CD4-positive, alpha-beta T cell treated with Interleukin-12 subunit alpha and Interleukin-12 subunit beta, for 1 hour (primary cell): ENCODE measurements around the gene C9orf85.
"Not testable (repeated sequence)": the region's sequence is repeated elsewhere in the genome, so short reads cannot be mapped to it uniquely, and the experiment has no call there.

ENCODE experiments used
- DNase-seq: peaks from one replicate; pipeline ENCODE4 v3.0.0-alpha.2; 2020

The C9orf85 gene

GRCh38 chr9:71944754-71945375 is 33.4 kb downstream of the C9orf85 start:
- no peak for DNase-seq

- DNase-seq: not testable (repeated sequence)
Observed at GRCh38 chr9:71954652-71955051, 43.2 kb downstream of the C9orf85 start.

- no peak for DNase-seq
Observed at GRCh38 chr9:71955300-71955915, 44.0 kb downstream of the C9orf85 start.

GRCh38 chr9:71962328-71962727 is 50.9 kb downstream of the C9orf85 start:
- DNase-seq: no peak

- not testable (repeated sequence) for DNase-seq
Observed at GRCh38 chr9:71963471-71963996, 52.1 kb downstream of the C9orf85 start.

- DNase-seq: no peak
Observed at GRCh38 chr9:71965403-71965802, 54.0 kb downstream of the C9orf85 start.

- DNase-seq: no peak
Observed at GRCh38 chr9:71966601-71967000, 55.2 kb downstream of the C9orf85 start.

GRCh38 chr9:71968541-71969090 is 57.2 kb downstream of the C9orf85 start:
- DNase-seq: no peak

- no peak for DNase-seq
Observed at GRCh38 chr9:71975833-71976232, 64.4 kb downstream of the C9orf85 start.

GRCh38 chr9:71977003-71977402 is 65.6 kb downstream of the C9orf85 start:
- no peak for DNase-seq

GRCh38 chr9:71980266-71981190 is 69.1 kb downstream of the C9orf85 start:
- DNase-seq: no peak

GRCh38 chr9:71981944-71982343 is 70.5 kb downstream of the C9orf85 start:
- no peak for DNase-seq

GRCh38 chr9:71984403-71984802 is 73.0 kb downstream of the C9orf85 start:
- DNase-seq: no peak

- no peak for DNase-seq
Observed at GRCh38 chr9:71984831-71985281, 73.4 kb downstream of the C9orf85 start.

- no peak for DNase-seq
Observed at GRCh38 chr9:71985297-71985911, 74.0 kb downstream of the C9orf85 start.

- DNase-seq: no peak
Observed at GRCh38 chr9:71986900-71987299, 75.5 kb downstream of the C9orf85 start.

GRCh38 chr9:71987471-71988371 is 76.3 kb downstream of the C9orf85 start:
- no peak for DNase-seq

- no peak for DNase-seq
Observed at GRCh38 chr9:71990466-71990865, 79.0 kb downstream of the C9orf85 start.

GRCh38 chr9:72005451-72005850 is 94.0 kb downstream of the C9orf85 start:
- no peak for DNase-seq

- no peak for DNase-seq
Observed at GRCh38 chr9:72006501-72006900, 95.1 kb downstream of the C9orf85 start.

- DNase-seq: not testable (repeated sequence)
Observed at GRCh38 chr9:72007726-72008125, 96.3 kb downstream of the C9orf85 start.

GRCh38 chr9:72012646-72013045 is 101.2 kb downstream of the C9orf85 start:
- DNase-seq: no peak
